ENCODE measurements around the gene STK33. TPM values are rescaled to one million over a fixed set of nuclear protein-coding genes. Genes with fewer than 3 reads are reported as not detected.
A peak's percentile ranks its signal among the peaks of the same experiment; 100 is the strongest.

Gene STK33
- total and polyA plus RNA-seq, 4 donors = 0.10 to 3.8 (median 1.6) TPM

GRCh38 chr11:8351223-8351622 lies 242.8 kb downstream of the STK33 start:
- H3K27me3 ChIP-seq (ENCODE audit: control insufficient read depth in 1 of 2, insufficient read depth in 2 of 2, low read length in 1 of 2) = no peaks in the 10 kb centered on the region
- DNase-seq = peak in 1 of 2 donors; percentile 19
- H3K4me1 ChIP-seq (ENCODE audit: control insufficient read depth in 1 of 2, insufficient read depth in 2 of 2, low read length in 2 of 2) = no peaks in the 10 kb centered on the region
- no peaks in the 10 kb centered on the region for H3K36me3 ChIP-seq (ENCODE audit: control insufficient read depth in 1 of 2, insufficient read depth in 2 of 2, low read length in 1 of 2)
- intact Hi-C loops (cut with DNase I) = no loop called here
- H3K9me3 ChIP-seq (ENCODE audit: control insufficient read depth, low read length) = no peaks in the 10 kb centered on the region
- no peak overlapping the region for H3K4me3 ChIP-seq (ENCODE audit: low read length in 2 of 2)
- no peak overlapping the region for H3K27ac ChIP-seq (ENCODE audit: low read depth in 1 of 2, low read length in 2 of 2)
- no peak for ATAC-seq (ENCODE audit: low FRiP score)
- 69 to 72% methylated on average over 8 of the region's 8 CpGs for WGBS, 2 donors

- intact Hi-C loops (cut with DNase I) = no loop called here
Observed at GRCh38 chr11:8347978-8348377, 246.1 kb downstream of the STK33 start.

GRCh38 chr11:8346157-8346755 lies 247.8 kb downstream of the STK33 start:
- Histone ChIP-seq H3K27me3 (ENCODE audit: control insufficient read depth in 1 of 2, insufficient read depth in 2 of 2, low read length in 1 of 2) (no peaks in the 10 kb centered on the region), H3K36me3 (ENCODE audit: control insufficient read depth in 1 of 2, insufficient read depth in 2 of 2, low read length in 1 of 2) (no peaks in the 10 kb centered on the region), H3K27ac (ENCODE audit: low read depth in 1 of 2, low read length in 2 of 2) (no peak overlapping the region), H3K4me3 (ENCODE audit: low read length in 2 of 2) (no peak overlapping the region), H3K4me1 (ENCODE audit: control insufficient read depth in 1 of 2, insufficient read depth in 2 of 2, low read length in 2 of 2) (no peaks in the 10 kb centered on the region), H3K9me3 (ENCODE audit: control insufficient read depth, low read length) (no peaks in the 10 kb centered on the region)
- 89 to 91% methylated on average over 16 of the region's 16 CpGs for WGBS, 2 donors
- ATAC-seq (ENCODE audit: low FRiP score) = no peak
- DNase-seq = peak in 1 of 2 donors; percentile 61
- intact Hi-C loops (cut with DNase I) = no loop called here

More at GRCh38 chr11:8347978-8348377, 246.1 kb downstream of the STK33 start:
- no peak overlapping the region for H3K4me3 ChIP-seq (ENCODE audit: low read length in 2 of 2)
- H3K27ac ChIP-seq (ENCODE audit: low read depth in 1 of 2, low read length in 2 of 2) = no peak overlapping the region
- no peaks in the 10 kb centered on the region for H3K4me1 ChIP-seq (ENCODE audit: control insufficient read depth in 1 of 2, insufficient read depth in 2 of 2, low read length in 2 of 2)
- WGBS, 2 donors = 93 to 95% methylated on average over 2 of the region's 2 CpGs
- no peaks in the 10 kb centered on the region for H3K9me3 ChIP-seq (ENCODE audit: control insufficient read depth, low read length)
- no peaks in the 10 kb centered on the region for H3K36me3 ChIP-seq (ENCODE audit: control insufficient read depth in 1 of 2, insufficient read depth in 2 of 2, low read length in 1 of 2)
- ATAC-seq (ENCODE audit: low FRiP score) (no peak), DNase-seq (peak in 1 of 2 donors; percentile 12)
- H3K27me3 ChIP-seq (ENCODE audit: control insufficient read depth in 1 of 2, insufficient read depth in 2 of 2, low read length in 1 of 2) = no peaks in the 10 kb centered on the region

GRCh38 chr11:8345179-8345578 lies 248.8 kb downstream of the STK33 start:
- Histone ChIP-seq H3K27ac (ENCODE audit: low read depth in 1 of 2, low read length in 2 of 2) (no peak overlapping the region), H3K4me3 (ENCODE audit: low read length in 2 of 2) (no peak overlapping the region), H3K4me1 (ENCODE audit: control insufficient read depth in 1 of 2, insufficient read depth in 2 of 2, low read length in 2 of 2) (no peaks in the 10 kb centered on the region), H3K27me3 (ENCODE audit: control insufficient read depth in 1 of 2, insufficient read depth in 2 of 2, low read length in 1 of 2) (no peaks in the 10 kb centered on the region), H3K9me3 (ENCODE audit: control insufficient read depth, low read length) (no peaks in the 10 kb centered on the region), H3K36me3 (ENCODE audit: control insufficient read depth in 1 of 2, insufficient read depth in 2 of 2, low read length in 1 of 2) (no peaks in the 10 kb centered on the region)
- no peak for ATAC-seq (ENCODE audit: low FRiP score)
- intact Hi-C loops (cut with DNase I) = no loop called here
- no peak for DNase-seq
- WGBS, 2 donors = 87 to 88% methylated on average over 11 of the region's 11 CpGs

- H3K27me3 ChIP-seq (ENCODE audit: control insufficient read depth in 1 of 2, insufficient read depth in 2 of 2, low read length in 1 of 2) = no peaks in the 10 kb centered on the region
- H3K36me3 ChIP-seq (ENCODE audit: control insufficient read depth in 1 of 2, insufficient read depth in 2 of 2, low read length in 1 of 2) = no peaks in the 10 kb centered on the region
- H3K27ac ChIP-seq (ENCODE audit: low read depth in 1 of 2, low read length in 2 of 2) = no peak overlapping the region
- H3K4me1 ChIP-seq (ENCODE audit: control insufficient read depth in 1 of 2, insufficient read depth in 2 of 2, low read length in 2 of 2) = no peaks in the 10 kb centered on the region
- intact Hi-C loops (cut with DNase I) = no loop called here
- no peaks in the 10 kb centered on the region for H3K9me3 ChIP-seq (ENCODE audit: control insufficient read depth, low read length)
- DNase-seq (no peak), ATAC-seq (ENCODE audit: low FRiP score) (no peak)
- WGBS, 2 donors = 63 to 74% methylated on average over 3 of the region's 3 CpGs
- H3K4me3 ChIP-seq (ENCODE audit: low read length in 2 of 2) = no peak overlapping the region
Observed at GRCh38 chr11:8344346-8344745, 249.7 kb downstream of the STK33 start.

- 63 to 70% methylated on average over 18 of the region's 18 CpGs for WGBS, 2 donors
- DNase-seq (peak in 1 of 2 donors; percentile 17), ATAC-seq (ENCODE audit: low FRiP score) (no peak)
- H3K27me3 ChIP-seq (ENCODE audit: control insufficient read depth in 1 of 2, insufficient read depth in 2 of 2, low read length in 1 of 2) = no peaks in the 10 kb centered on the region
- no peaks in the 10 kb centered on the region for H3K36me3 ChIP-seq (ENCODE audit: control insufficient read depth in 1 of 2, insufficient read depth in 2 of 2, low read length in 1 of 2)
- H3K4me1 ChIP-seq (ENCODE audit: control insufficient read depth in 1 of 2, insufficient read depth in 2 of 2, low read length in 2 of 2) = no peaks in the 10 kb centered on the region
- no peak overlapping the region for H3K4me3 ChIP-seq (ENCODE audit: low read length in 2 of 2)
- no peaks in the 10 kb centered on the region for H3K9me3 ChIP-seq (ENCODE audit: control insufficient read depth, low read length)
- intact Hi-C loops (cut with DNase I) = no loop called here
- no peak overlapping the region for H3K27ac ChIP-seq (ENCODE audit: low read depth in 1 of 2, low read length in 2 of 2)
Observed at GRCh38 chr11:8342821-8343681, 251.0 kb downstream of the STK33 start.

GRCh38 chr11:8341996-8342395 lies 252.0 kb downstream of the STK33 start:
- DNase-seq (peak in 1 of 2 donors; percentile 9), ATAC-seq (ENCODE audit: low FRiP score) (no peak)
- no peaks in the 10 kb centered on the region for H3K27me3 ChIP-seq (ENCODE audit: control insufficient read depth in 1 of 2, insufficient read depth in 2 of 2, low read length in 1 of 2)
- H3K27ac ChIP-seq (ENCODE audit: low read depth in 1 of 2, low read length in 2 of 2) = no peak overlapping the region
- WGBS, 2 donors = 88 to 91% methylated on average over 5 of the region's 5 CpGs
- H3K36me3 ChIP-seq (ENCODE audit: control insufficient read depth in 1 of 2, insufficient read depth in 2 of 2, low read length in 1 of 2) = no peaks in the 10 kb centered on the region
- H3K9me3 ChIP-seq (ENCODE audit: control insufficient read depth, low read length) = no peaks in the 10 kb centered on the region
- no peak overlapping the region for H3K4me3 ChIP-seq (ENCODE audit: low read length in 2 of 2)
- intact Hi-C loops (cut with DNase I) = no loop called here
- H3K4me1 ChIP-seq (ENCODE audit: control insufficient read depth in 1 of 2, insufficient read depth in 2 of 2, low read length in 2 of 2) = no peaks in the 10 kb centered on the region

Measured in aorta (tissue), 5 donors.